ENCODE data around the gene RAB4A.
"Not testable (repeated sequence)": the region's sequence is repeated elsewhere in the genome, so short reads cannot be mapped to it uniquely, and the experiment has no call there.

Gene RAB4A

DNA sequence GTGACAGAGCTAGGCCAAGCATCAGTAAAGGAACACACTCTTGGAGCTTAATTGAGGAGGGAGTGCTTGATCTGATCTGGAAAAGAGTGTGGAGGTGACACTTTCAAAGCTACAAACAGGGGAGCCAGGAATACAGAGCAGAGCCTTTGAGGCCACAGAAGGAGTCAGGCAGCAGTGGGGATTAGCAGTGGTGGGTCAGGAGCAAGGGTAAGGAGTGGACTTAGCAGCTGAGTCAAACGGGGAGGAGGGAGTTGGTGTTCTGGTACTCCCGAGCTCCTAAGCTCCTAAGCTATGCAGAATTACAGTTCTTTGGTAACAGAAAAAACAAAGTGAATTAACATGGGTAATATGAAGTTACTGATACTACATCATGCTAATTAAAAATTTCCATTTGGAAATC, 14.5 kb downstream of the RAB4A start:
- DNase-seq (ENCODE audit: low read depth): no peak
- H3K4me3 ChIP-seq (replicated peaks; ENCODE audit: low read depth, low read length): no peak overlapping the region
- TF ChIP-seq, protein P1, sequence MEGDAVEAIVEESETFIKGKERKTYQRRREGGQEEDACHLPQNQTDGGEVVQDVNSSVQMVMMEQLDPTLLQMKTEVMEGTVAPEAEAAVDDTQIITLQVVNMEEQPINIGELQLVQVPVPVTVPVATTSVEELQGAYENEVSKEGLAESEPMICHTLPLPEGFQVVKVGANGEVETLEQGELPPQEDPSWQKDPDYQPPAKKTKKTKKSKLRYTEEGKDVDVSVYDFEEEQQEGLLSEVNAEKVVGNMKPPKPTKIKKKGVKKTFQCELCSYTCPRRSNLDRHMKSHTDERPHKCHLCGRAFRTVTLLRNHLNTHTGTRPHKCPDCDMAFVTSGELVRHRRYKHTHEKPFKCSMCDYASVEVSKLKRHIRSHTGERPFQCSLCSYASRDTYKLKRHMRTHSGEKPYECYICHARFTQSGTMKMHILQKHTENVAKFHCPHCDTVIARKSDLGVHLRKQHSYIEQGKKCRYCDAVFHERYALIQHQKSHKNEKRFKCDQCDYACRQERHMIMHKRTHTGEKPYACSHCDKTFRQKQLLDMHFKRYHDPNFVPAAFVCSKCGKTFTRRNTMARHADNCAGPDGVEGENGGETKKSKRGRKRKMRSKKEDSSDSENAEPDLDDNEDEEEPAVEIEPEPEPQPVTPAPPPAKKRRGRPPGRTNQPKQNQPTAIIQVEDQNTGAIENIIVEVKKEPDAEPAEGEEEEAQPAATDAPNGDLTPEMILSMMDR (IDR thresholded peaks at IDR 0.05; ENCODE audit: low read length, missing control alignments): no peak

DNA sequence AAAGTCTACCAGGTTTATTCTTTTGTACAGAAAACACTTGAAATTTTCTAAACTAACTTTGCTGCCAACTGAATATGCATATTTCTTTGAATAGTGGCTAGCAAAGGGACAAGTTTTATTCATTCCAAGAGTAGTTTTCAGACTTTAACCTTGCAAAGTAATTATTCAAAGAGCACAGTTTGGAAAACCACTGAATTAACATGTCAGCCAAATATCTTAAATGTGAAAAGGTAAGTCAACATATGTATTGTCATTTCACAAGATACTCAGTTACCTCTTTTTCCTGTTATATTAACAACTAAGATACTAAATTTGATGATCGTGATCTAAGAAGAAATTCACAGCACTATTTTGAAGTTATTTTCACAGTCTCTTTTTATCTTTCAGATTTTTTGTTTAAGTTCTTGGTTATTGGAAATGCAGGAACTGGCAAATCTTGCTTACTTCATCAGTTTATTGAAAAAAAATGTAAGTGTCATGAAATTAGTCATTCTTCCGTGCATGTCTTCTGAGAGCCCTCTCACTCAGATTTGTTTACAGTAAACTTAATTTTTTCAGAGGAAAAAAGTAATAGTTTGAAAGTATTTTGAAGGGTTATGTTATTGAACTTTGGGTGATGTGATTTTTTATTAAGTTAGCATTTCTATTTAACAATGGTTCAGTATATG, 15.3 kb downstream of the RAB4A start:
- no peak for DNase-seq (ENCODE audit: low read depth)
- TF ChIP-seq, protein P1 (IDR thresholded peaks at IDR 0.05; ENCODE audit: low read length, missing control alignments): no peak
- H3K4me3 ChIP-seq (replicated peaks; ENCODE audit: low read depth, low read length): no peak overlapping the region

DNA sequence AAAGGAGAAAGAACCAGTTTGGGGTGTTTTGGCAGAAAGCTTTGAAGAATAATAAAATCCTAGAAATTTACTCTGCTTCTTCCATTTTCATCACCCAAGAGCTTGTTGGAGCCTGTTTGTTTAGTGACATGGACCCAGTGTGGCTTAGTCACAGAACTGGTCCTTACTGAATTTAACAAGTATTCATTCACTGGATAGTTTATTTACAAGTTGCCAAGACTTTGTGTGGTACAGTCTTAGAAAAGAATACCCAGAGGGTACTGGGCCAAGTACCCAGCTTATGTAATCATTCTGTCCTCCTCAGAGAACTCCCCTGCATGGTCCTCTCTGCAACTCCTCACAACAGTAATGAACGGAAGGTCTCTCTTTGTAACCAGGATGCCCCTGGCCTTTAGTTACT, 16.4 kb downstream of the RAB4A start:
- TF ChIP-seq, protein P1 (IDR thresholded peaks at IDR 0.05; ENCODE audit: low read length, missing control alignments): no peak
- DNase-seq (ENCODE audit: low read depth): no peak

DNA sequence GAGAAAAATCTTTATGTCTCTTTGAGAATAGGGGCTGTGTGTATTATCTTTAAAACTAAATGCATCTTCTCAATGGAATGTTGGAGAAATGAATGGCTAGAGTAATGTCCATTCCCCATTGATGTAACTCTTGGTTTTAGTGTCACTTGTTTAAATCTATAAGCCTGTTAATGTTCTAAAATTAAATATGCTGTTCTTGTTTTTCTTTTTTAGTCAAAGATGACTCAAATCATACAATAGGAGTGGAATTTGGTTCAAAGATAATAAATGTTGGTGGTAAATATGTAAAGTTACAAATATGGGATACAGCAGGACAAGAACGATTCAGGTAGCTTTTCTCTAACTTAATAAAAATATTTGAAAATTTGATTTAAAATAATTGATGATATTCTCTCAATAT, 17.6 kb downstream of the RAB4A start:
- H3K4me3 ChIP-seq (replicated peaks; ENCODE audit: low read depth, low read length): no peak overlapping the region
- TF ChIP-seq, protein P1 (IDR thresholded peaks at IDR 0.05; ENCODE audit: low read length, missing control alignments): no peak
- no peak for DNase-seq (ENCODE audit: low read depth)

More for the DNA sequence above, 16.4 kb downstream of the RAB4A start:
- no peak overlapping the region for H3K4me3 ChIP-seq (replicated peaks; ENCODE audit: low read depth, low read length)

DNA sequence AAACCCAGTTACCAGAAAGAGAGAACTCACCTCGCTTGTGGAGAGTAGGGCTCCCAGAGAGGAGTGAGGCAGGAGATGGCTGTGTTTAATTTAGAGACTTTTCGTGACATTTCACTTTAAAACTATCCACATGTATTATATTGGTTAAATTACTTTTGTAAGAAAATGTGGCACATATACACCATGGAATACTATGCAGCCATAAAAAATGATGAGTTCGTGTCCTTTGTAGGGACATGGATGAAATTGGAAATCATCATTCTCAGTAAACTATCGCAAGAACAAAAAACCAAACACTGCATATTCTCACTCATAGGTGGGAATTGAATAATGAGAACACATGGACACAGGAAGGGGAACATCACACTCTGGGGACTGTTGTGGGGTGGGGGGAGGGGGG, 20.8 kb downstream of the RAB4A start:
- H3K4me3 ChIP-seq (replicated peaks; ENCODE audit: low read depth, low read length); DNase-seq (ENCODE audit: low read depth): not testable (repeated sequence)

DNA sequence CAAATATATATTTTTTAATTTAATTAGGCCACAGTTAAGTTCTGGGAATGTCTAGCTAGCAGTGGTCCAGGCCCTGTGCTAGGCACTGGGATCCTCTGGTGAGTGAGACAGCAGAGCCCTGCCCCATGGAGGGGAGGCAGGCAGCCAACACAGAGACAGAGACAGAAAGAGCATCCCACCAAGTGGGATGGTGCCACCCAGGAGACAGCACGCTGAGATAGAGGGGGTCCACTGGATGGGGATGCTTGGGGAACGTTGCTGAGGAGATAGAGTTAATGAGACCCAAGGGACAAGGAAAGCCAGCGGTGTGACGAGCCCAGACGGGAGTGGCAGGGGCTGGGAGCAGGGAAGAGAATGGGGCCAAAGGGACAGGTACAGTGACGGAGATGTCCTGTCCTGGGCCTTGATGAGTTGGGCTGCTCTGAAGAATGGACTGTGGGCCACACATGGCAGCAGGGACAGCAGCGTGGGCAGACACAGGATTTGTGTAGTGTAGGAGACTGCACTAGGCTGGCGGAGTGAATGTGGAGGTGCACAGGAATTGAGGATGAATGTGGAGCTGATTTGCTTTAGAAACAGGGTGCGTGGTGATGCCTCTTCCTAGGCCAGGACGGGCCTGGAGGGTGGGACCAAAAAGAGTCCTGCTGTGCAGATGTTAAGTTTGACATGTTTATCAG, 22.8 kb downstream of the RAB4A start:
- H3K4me3 ChIP-seq (replicated peaks; ENCODE audit: low read depth, low read length): no peak overlapping the region
- no peak for DNase-seq (ENCODE audit: low read depth)
- TF ChIP-seq, protein P1 (IDR thresholded peaks at IDR 0.05; ENCODE audit: low read length, missing control alignments): no peak

DNA sequence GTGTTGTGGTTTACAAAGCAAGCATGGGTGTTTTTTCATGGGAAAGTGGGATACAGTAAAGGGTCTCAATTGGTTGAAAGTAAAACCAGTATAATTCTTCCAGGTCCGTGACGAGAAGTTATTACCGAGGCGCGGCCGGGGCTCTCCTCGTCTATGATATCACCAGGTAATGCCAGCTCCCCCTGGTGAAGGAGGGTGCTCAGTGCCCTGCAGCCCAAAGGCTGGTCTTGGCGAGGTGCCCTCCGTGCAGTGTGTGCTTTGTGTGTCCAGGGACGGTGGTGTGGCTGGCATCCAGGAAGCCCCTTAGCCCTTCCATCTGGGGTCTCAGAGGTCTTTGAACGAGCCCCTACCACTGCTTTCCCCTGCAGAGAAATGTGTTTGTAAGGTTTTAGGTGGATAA, 24.8 kb downstream of the RAB4A start:
- no peak overlapping the region for H3K4me3 ChIP-seq (replicated peaks; ENCODE audit: low read depth, low read length)
- TF ChIP-seq, protein P1 (IDR thresholded peaks at IDR 0.05; ENCODE audit: low read length, missing control alignments): no peak
- DNase-seq (ENCODE audit: low read depth): no peak

Measured in fibroblast of pulmonary artery (primary cell).